K562 (cell line): ENCODE measurements around the gene SHISA9. TPM values are rescaled to one million over a fixed set of nuclear protein-coding genes. Genes with fewer than 3 reads are reported as not detected.

ENCODE experiments used
- ATAC-seq: fragments of 200-7000 bp; cut with Tn5 transposase; 3 replicates; pipeline ENCODE4 v1.9.1; 2020; ENCODE audit warnings: moderate library complexity
- BruUV-seq: library from RNA; stranded (reverse); fragments of 400-500 nt; replicated peaks from 2 replicates; lab custom pipeline; 2021; lab: Mats Ljungman, UMichigan
- CTCF ChIA-PET: fragments of 300-600 bp; formaldehyde crosslinking; extraction: SDS; loops from one replicate; lab custom pipeline; 2021; ENCODE audit warnings: low intra/inter-chr PET ratio; lab: Yijun Ruan, JAX
- POLR2A ChIA-PET: fragments of 300-600, 350-650 bp; sonication (Branson Sonifier 250); formaldehyde crosslinking; extraction: SDS; loops from one replicate; lab custom pipeline; 2021; ENCODE audit warnings: antibody characterized with exemption, inconsistent platforms; lab: Yijun Ruan, JAX
- DNase-seq, 4 experiments: peaks; one replicate each; pipeline versions ENCODE4 v3.0.0 to v3.0.0-alpha.2; 2011 to 2018; ENCODE audit warnings: low spot score in 3 of 4, mixed read lengths in 3 of 4; ENCODE audit errors: extremely low read depth in 1 of 4
- FAIRE-seq: peaks from 2 replicates; lab custom pipeline; 2011; peaks lifted over from hg19 to GRCh38; lab: Jason Lieb, UNC
- H2AFZ ChIP-seq: 2 replicates; pipeline ENCODE4 v1.6.0; 2011; ENCODE audit warnings: low read depth, low read length, control low read depth, inconsistent platforms
- H3K27ac ChIP-seq: fragments of 200-600 bp; 3 replicates; pipeline ENCODE4 v1.8.0; 2011; ENCODE audit warnings: low read depth, mild to moderate bottlenecking, control low read depth, inconsistent platforms, low read length, moderate library complexity, mixed read lengths; ENCODE audit errors: extremely low read depth
- H3K27me3 ChIP-seq, 2 experiments: fragments of 300-600 bp in 1 of 2; 2 replicates in 1 of 2; 3 replicates in 1 of 2; pipeline versions ENCODE4 v1.6.0 to v1.8.0; 2011; ENCODE audit warnings: inconsistent platforms in 2 of 2, low read length in 2 of 2, mild to moderate bottlenecking in 1 of 2, mixed read lengths in 1 of 2, moderate library complexity in 1 of 2; ENCODE audit not compliant: control insufficient read depth in 2 of 2, insufficient read depth in 2 of 2
- H3K36me3 ChIP-seq: fragments of 300-600 bp; 3 replicates; pipeline ENCODE4 v1.8.0; 2011; ENCODE audit warnings: mild to moderate bottlenecking, low read length, inconsistent platforms; ENCODE audit not compliant: control insufficient read depth, insufficient read depth
- H3K4me1 ChIP-seq, 2 experiments: fragments of 200-600 bp in 1 of 2; replicated peaks in 1 of 2; 2 replicates in 1 of 2; 3 replicates in 1 of 2; pipeline versions ENCODE4 v1.5.1 to v1.8.0; 2011; ENCODE audit warnings: inconsistent platforms in 2 of 2, low read length in 2 of 2, mild to moderate bottlenecking in 1 of 2, mixed read lengths in 1 of 2, moderate library complexity in 1 of 2; ENCODE audit not compliant: control insufficient read depth in 2 of 2, insufficient read depth in 2 of 2
- H3K4me2 ChIP-seq: 2 replicates; pipeline ENCODE4 v1.6.1; 2011; ENCODE audit warnings: low read length, control low read depth, inconsistent platforms, mixed read lengths; ENCODE audit not compliant: insufficient read depth
- H3K4me3 ChIP-seq: fragments of 200-600 bp; sonication (generic), shearing (Covaris generic); 2 replicates; pipeline ENCODE4 v1.5.1; 2016; ENCODE audit warnings: control low read depth, inconsistent platforms
- H3K79me2 ChIP-seq: fragments of 200-600 bp; 3 replicates; pipeline ENCODE4 v1.8.0; 2011; ENCODE audit warnings: low read length, inconsistent platforms; ENCODE audit not compliant: control insufficient read depth, insufficient read depth
- H3K9ac ChIP-seq, 2 experiments: 2 replicates each; pipeline versions ENCODE4 v1.6.0 to v1.6.1; 2011; ENCODE audit warnings: low read depth in 2 of 2, low read length in 2 of 2, control low read depth in 1 of 2, inconsistent platforms in 1 of 2, mild to moderate bottlenecking in 1 of 2, mixed read lengths in 1 of 2; ENCODE audit not compliant: insufficient read depth in 1 of 2
- H3K9me1 ChIP-seq: one replicate; pipeline ENCODE4 v1.6.0; 2011; ENCODE audit warnings: inconsistent platforms, mild to moderate bottlenecking, low read length, moderate library complexity; ENCODE audit not compliant: control insufficient read depth, insufficient read depth
- H3K9me3 ChIP-seq: replicated peaks from 2 replicates; pipeline ENCODE4 v1.5.1; 2011; ENCODE audit warnings: low read depth, low read length, inconsistent platforms; ENCODE audit not compliant: control insufficient read depth, insufficient read depth
- H4K20me1 ChIP-seq: replicated peaks from 2 replicates; pipeline ENCODE4 v1.6.1; 2011; ENCODE audit warnings: low read length, inconsistent platforms, mixed read lengths; ENCODE audit not compliant: control insufficient read depth, insufficient read depth
- ATF3 ChIP-seq, 2 experiments: fragments of 450-650 bp in 1 of 2; sonication (generic) in 1 of 2; formaldehyde crosslinking in 1 of 2; IDR thresholded peaks in 1 of 2; conservative IDR thresholded peaks in 1 of 2; 2 replicates each; pipeline versions ENCODE4 v1.6.1 to v1.8.1; 2016 to 2023; ENCODE audit warnings: mild to moderate bottlenecking in 2 of 2, moderate library complexity in 2 of 2, inconsistent platforms in 1 of 2, missing genetic modification reagents in 1 of 2
- BCL6 ChIP-seq: fragments of 250-450 bp; sonication (Bioruptor Pico); IDR thresholded peaks from 2 replicates; pipeline ENCODE4 v1.4.0; 2020
- EWSR1 ChIP-seq: fragments of 450-650 bp; IDR thresholded peaks from 2 replicates; pipeline ENCODE4 v1.6.1; 2018; ENCODE audit warnings: borderline replicate concordance, mild to moderate bottlenecking, low read depth, moderate library complexity; ENCODE audit not compliant: partially characterized antibody
- HCFC1 ChIP-seq: IDR thresholded peaks from 2 replicates; pipeline ENCODE4 v1.6.1; 2012; ENCODE audit warnings: low read depth, low read length, improper control_type of control experiment
- JUND ChIP-seq, 2 experiments: IDR thresholded peaks; 2 replicates in 1 of 2; 3 replicates in 1 of 2; pipeline ENCODE4 v1.6.1; 2011; ENCODE audit warnings: borderline replicate concordance in 2 of 2, low read depth in 2 of 2, low read length in 2 of 2, improper control_type of control experiment in 1 of 2, missing biosample characterization in 1 of 2, missing genetic modification characterization in 1 of 2, missing genetic modification reagents in 1 of 2
- RAD51 ChIP-seq: fragments of 450-650 bp; IDR thresholded peaks from 2 replicates; pipeline ENCODE4 v1.7.1; 2016; ENCODE audit warnings: low read depth, mild to moderate bottlenecking, borderline replicate concordance
- SIX5 ChIP-seq, 2 experiments: IDR thresholded peaks; 2 replicates each; pipeline ENCODE4 v1.6.1; 2011; ENCODE audit warnings: low read length in 2 of 2, borderline replicate concordance in 1 of 2, low read depth in 1 of 2, mild to moderate bottlenecking in 1 of 2, moderate library complexity in 1 of 2; ENCODE audit not compliant: insufficient read depth in 1 of 2
- USF1 ChIP-seq: sonication (generic); formaldehyde crosslinking; IDR thresholded peaks from 2 replicates; pipeline ENCODE4 v1.9.0; 2022; ENCODE audit warnings: mild to moderate bottlenecking, missing genetic modification reagents
- USF2 ChIP-seq: sonication (generic); formaldehyde crosslinking; IDR thresholded peaks from 2 replicates; pipeline ENCODE4 v1.5.0; 2020; ENCODE audit warnings: missing genetic modification reagents
- YY1 ChIP-seq, 3 experiments: IDR thresholded peaks; 2 replicates each; pipeline ENCODE4 v1.6.1; 2011; ENCODE audit warnings: low read length in 2 of 3, mild to moderate bottlenecking in 2 of 3, moderate library complexity in 2 of 3, borderline replicate concordance in 1 of 3, control low read depth in 1 of 3, low read depth in 1 of 3; ENCODE audit not compliant: insufficient read depth in 3 of 3, insufficient replicate concordance in 2 of 3, control insufficient read depth in 1 of 3, insufficient read length in 1 of 3; ENCODE audit errors: extremely low read depth in 1 of 3
- ZNF134 ChIP-seq: fragments of 250-450 bp; sonication (Bioruptor Pico); conservative IDR thresholded peaks from 2 replicates; pipeline ENCODE4 v1.4.0; 2020
- ZNF143 ChIP-seq: sonication (generic); formaldehyde crosslinking; IDR thresholded peaks from 2 replicates; pipeline ENCODE4 v1.9.0; 2022; ENCODE audit warnings: mild to moderate bottlenecking, missing genetic modification reagents
- ZNF408 ChIP-seq: fragments of 250-450 bp; sonication (Bioruptor Pico); IDR thresholded peaks from 2 replicates; pipeline ENCODE4 v1.4.0; 2020; ENCODE audit warnings: low read depth, mild to moderate bottlenecking, moderate library complexity
- ZNF583 ChIP-seq: fragments of 250-450 bp; sonication (Bioruptor Pico); IDR thresholded peaks from 2 replicates; pipeline ENCODE4 v1.4.0; 2020
- WGBS: fragments of 100-300 bp; shearing (Covaris generic); methylation state at CpG from one replicate; pipeline ENCODE4 v1.1.6; 2016; ENCODE audit warnings: low coverage, mixed read lengths; ENCODE audit not compliant: insufficient coverage; ENCODE audit errors: missing lambda C conversion rate; 5-methylcytosine and 5-hydroxymethylcytosine counted together
- in situ Hi-C: fragments of 300-500 bp; cut with MboI; formaldehyde crosslinking; loops from 4 replicates; pipeline ENCODE4 v1.15.0; 2018; ENCODE audit warnings: inconsistent platforms, mixed read lengths
- intact Hi-C: fragments of 100-400 bp; cut with micrococcal nuclease; formaldehyde crosslinking; loops from 2 replicates; pipeline ENCODE4 v1.14.2; 2022
- polyA plus RNA-seq, 8 experiments: library from polyadenylated mRNA; depleted of rRNA in 4 of 8; stranded (reverse) in 5 of 8; unstranded in 3 of 8; fragments of >200 nt; fragmentation: Nextera tagmentation in 2 of 8; fragmentation: Illumina TruSeq in 1 of 8; extraction: Ambion mirVana in 2 of 8; extraction: Trizol in 1 of 8; gene quantifications; 2 replicates each; pipeline versions ENCODE4 v1.2.1 to v1.2.3, GENCODE V29; 2011 to 2014; ENCODE audit warnings: inconsistent platforms in 1 of 8, missing spikeins in 1 of 8
- total RNA-seq, 7 experiments: library from RNA; depleted of rRNA in 6 of 7; stranded (reverse); fragments of >200 nt in 6 of 7; fragmentation: Illumina TruSeq in 2 of 7; extraction: Trizol in 2 of 7; gene quantifications; 2 replicates each; pipeline versions ENCODE4 v1.2.1 to v1.2.3, GENCODE V29; 2011 to 2021; ENCODE audit warnings: low replicate concordance in 1 of 7

SHISA9 gene
- total and polyA plus RNA-seq, 9 of the 15 experiments (the other 6 are each of a cell fraction or from before 2014, with no cell fraction given) = under 0.01 to 0.16 (median 0.01) TPM; not detected in 6

GRCh38 chr16:13168091-13168572 is 266.7 kb downstream of the SHISA9 start:
- CTCF ChIA-PET = no interaction called here
- ATAC-seq = peak; percentile 81

More at GRCh38 chr16:13168091-13168572, 266.7 kb downstream of the SHISA9 start:
- no peaks in the 10 kb centered on the region; the same call in 1 of the 2 replicates for H4K20me1 ChIP-seq
- TF ChIP-seq USF1 (CRISPR knock-in tag) (0 out of 2 replicates have a peak, but pooled peaks have one; percentile 15), USF2 (peak; percentile 81), HCFC1 (peak; percentile 75), JUND (IDR thresholded peaks at IDR 0.05; ENCODE audit: borderline replicate concordance, low read depth, low read length) (0 out of 2 replicates have a peak, but pooled peaks have one; percentile 8), JUND (tag; IDR thresholded peaks at IDR 0.05; ENCODE audit: borderline replicate concordance, low read depth, low read length) (no peak), BCL6 (CRISPR knock-in tag) (no peak), SIX5 (IDR thresholded peaks at IDR 0.05; ENCODE audit: borderline replicate concordance in 1 of 2, insufficient read depth in 1 of 2, low read depth in 1 of 2, low read length in 2 of 2) (peak; percentile 37 to 39; a peak in 3 of 4 replicates), ZNF583 (CRISPR knock-in tag) (no peak), ZNF143 (CRISPR knock-in tag) (peak; percentile 59; the same call in 1 of the 2 replicates), ATF3 (IDR thresholded peaks at IDR 0.05) (peak; percentile 31; the same call in 1 of the 2 replicates), ATF3 (CRISPR knock-in tag; conservative IDR thresholded peaks at IDR 0.05) (no peak), EWSR1 (no peak), RAD51 (peak; percentile 48; the same call in 1 of the 2 replicates), YY1 (IDR thresholded peaks at IDR 0.05; ENCODE audit: borderline replicate concordance in 1 of 3, control insufficient read depth in 1 of 3, extremely low read depth in 1 of 3, insufficient read depth in 3 of 3, insufficient read length in 1 of 3, insufficient replicate concordance in 2 of 3, low read depth in 1 of 3, low read length in 2 of 3) (peak in 1 of 3 experiments; percentile 39), ZNF408 (no peak), ZNF134 (no peak)
- FAIRE-seq (peak; percentile 73), DNase-seq (peak; percentile 6 to 34 (median 24))
- H3K4me1 ChIP-seq = no peaks in the 10 kb centered on the region
- intact Hi-C loops (no loop called here), in situ Hi-C loops (no loop called here)
- H3K9me1 ChIP-seq = no peaks in the 10 kb centered on the region
- H3K27me3 ChIP-seq = peaks cover 0 to 4% of the 10 kb centered on the region in 2 experiments; a peak in 1 of 5 replicates
- H3K36me3 ChIP-seq = no peaks in the 10 kb centered on the region
- H3K4me2 ChIP-seq = no peak overlapping the region
- POLR2A ChIA-PET = no interaction called here
- no peaks in the 10 kb centered on the region for H3K9me3 ChIP-seq
- H3K79me2 ChIP-seq = no peaks in the 10 kb centered on the region
- 0% methylated on average over 4 of the region's 4 CpGs for WGBS
- no peak overlapping the region for H3K9ac ChIP-seq
- no peak overlapping the region for H2AFZ ChIP-seq
- BruUV-seq = no TSS peak
- H3K27ac ChIP-seq = no peak overlapping the region
- no peak overlapping the region for H3K4me3 ChIP-seq
